Suppressor macrophage (primary cell): ENCODE measurements around the gene GAL3ST3.
"Not testable (repeated sequence)": the region's sequence is repeated elsewhere in the genome, so short reads cannot be mapped to it uniquely, and the experiment has no call there.

Experiments used
- DNase-seq, 4 experiments: peaks; one replicate each; pipeline ENCODE4 v3.0.0-alpha.2; 2020 to 2022

GAL3ST3 gene

DNA sequence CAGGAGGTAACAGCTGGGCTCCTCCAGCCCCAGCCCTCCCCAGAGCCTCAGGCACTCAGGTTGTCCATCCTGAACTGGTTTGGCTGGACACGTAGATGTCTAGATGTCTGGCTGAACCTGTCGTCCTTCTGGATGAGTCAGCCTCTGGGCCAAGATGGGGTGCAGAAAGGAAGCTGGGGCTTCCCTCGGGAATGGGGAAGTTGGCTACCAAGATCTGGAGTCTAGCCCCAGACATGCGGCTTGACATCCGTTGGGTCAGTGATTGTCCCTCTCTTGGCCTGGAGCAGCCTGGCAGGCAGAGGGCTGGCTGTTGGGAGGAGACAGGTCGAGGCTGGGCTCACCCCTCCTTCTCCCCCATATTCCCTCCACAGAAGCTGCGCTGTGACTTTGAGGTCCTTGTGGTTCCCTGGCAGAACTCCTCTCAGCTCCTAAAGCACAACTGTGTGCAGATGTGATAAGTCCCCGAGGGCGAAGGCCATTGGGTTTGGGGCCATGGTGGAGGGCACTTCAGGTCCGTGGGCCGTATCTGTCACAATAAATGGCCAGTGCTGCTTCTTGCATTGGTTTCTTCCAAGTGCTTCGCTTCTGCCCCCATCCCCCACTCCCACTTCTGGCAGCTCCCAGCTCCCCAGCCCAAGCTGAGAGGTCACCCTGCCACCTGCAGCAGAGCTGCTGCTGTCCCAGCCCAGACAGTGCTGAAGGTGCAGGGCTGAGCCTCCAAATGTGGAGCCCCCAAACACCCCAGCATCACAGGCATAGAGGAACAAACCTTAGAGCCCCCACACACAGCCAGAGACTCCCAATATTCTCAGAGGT lies 35.8 kb downstream of the GAL3ST3 start:
- peak; percentile 72 to 88 (median 85) for DNase-seq

DNA sequence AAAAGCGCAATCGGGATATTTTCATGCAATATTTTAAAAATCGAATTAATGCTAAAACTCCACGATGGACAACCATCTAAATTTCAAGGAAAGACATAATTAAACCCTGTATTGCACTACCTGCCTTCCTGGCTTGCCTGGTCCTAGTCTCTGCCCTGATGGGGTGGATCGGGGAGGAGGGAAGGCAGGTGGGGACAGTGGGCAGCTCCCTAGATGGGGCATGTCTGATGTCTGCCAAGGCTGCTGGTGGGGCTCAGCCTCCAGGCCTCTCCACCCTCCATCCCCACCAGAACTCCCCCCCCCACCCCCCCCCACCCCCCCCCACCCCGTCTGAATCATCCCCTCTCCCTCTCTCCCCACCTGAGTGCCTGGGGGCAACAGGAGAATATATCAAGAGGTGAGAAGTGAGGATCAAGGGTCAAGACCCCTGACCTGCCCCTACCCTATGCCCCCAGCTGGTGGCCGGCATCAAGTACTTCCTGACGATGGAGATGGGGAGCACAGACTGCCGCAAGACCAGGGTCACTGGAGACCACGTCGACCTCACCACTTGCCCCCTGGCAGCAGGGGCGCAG lies 36.5 kb downstream of the GAL3ST3 start:
- no peak for DNase-seq

DNA sequence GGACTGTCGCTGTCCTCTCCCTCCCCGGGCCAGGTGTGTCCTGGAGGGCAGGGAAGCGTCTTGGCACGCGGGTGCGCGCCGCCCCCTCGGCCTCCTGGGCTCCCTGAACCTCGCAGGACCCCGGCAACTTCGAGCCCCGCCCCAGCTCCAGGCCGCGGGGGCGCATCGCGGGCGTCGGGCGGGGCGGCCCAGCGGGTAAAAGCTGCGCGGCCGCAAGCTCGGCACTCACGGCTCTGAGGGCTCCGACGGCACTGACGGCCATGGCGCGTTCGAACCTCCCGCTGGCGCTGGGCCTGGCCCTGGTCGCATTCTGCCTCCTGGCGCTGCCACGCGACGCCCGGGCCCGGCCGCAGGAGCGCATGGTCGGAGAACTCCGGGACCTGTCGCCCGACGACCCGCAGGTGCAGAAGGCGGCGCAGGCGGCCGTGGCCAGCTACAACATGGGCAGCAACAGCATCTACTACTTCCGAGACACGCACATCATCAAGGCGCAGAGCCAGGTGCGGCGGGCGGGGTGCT lies 37.1 kb downstream of the GAL3ST3 start, which contains the start of gene CST6:
TSS of gene CST6 (plus strand) at position 224 of the 519 bp plus-strand sequence. CDS start at position 261, 37 bp downstream.
- peak in 1 of 4 experiments; percentile 18 for DNase-seq

DNA sequence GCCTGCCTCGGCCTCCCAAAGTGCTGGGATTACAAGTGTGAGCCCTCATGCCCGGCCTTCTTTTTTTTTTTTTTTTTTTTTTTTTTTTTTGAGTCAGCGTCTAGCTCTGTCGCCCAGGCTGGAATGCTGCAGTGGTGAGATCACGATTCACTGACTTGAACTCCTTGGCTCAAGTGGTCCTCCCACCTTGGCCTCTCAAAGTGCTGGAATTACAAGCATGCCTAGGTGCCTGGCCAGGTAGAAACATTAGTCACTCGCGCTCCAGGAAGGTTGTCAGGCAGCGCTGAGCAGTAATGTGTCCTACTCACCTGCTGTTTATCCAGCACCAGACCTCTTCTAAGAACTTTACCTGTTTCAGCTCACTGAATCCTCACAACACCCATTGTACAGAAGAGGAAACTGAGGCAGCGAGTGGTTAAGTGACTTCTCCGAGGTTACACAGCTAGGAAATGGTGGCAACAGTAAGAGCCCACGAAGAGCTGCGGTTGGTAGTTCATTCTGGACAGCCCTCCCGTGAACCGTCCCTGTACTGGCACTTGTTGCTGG lies 37.6 kb downstream of the GAL3ST3 start:
- DNase-seq, result no peak

DNA sequence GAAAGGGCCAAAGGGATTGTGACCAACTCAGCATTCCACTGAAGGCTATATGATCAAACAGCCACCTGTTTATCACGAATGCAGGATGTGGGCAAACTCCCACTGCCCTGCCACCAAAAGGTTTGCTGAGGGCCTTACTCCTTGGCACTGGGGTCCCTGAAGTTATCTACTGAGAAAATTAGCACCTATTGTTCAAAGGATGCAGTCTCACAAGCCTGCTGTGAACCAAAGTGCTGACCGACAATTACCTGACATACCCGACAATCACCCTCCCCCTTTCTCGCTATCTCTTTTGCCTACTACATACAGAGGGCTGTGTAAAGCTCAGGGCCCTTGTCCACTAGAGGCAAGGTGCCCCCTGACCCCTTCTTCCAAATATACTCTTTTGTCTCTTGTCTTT lies 38.9 kb downstream of the GAL3ST3 start:
- not testable (repeated sequence) for DNase-seq

DNA sequence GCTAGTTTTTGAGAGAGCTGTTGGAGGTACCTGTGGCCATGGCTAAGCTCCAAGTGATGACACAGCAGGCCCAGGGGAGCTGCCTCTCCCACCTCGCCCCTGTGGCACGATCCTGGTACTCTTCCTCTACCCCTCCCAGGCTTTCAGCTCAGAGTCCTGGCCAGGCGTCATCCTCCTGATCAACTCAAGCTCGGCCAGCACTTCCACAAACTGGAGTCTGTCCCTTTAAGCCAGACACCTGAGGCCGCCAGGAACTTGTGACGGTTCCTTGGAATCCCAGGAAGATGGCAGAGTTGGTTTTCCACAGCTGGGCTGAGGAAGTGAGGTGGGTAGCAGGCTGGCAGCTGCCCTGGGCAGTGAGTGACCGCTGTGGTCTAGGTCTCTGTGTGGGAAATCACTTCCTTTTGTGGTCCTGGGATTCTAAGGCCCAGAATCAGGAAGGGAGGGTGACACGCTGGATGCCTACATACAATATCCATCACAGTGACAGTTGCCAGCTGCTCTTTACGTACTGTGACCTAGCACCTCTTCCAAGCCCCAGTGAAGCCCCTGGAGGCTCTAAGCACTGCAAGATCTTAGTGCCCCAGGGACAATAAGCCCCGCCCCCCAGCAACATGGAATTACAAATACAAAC lies 40.4 kb downstream of the GAL3ST3 start:
- peak; percentile 44 to 61 (median 52) for DNase-seq

DNA sequence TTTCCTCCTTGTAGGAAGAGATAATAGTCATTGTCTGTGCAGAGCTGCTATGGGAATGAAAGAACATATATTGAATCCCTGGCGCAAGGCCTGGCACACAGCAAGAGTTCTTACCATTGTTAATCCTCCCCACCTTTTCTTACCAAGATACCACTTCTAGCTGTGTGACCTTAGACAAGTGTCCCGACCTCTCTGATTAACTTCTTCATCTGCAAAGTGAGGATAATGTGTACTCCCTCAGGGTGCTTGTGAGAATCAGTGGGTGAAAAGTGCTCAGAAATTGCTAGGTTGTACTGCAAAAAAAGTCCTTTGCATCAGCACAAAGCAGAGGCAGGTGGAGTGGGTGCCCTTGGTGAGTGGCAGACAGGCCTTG lies 40.9 kb downstream of the GAL3ST3 start:
- DNase-seq, result no peak

DNA sequence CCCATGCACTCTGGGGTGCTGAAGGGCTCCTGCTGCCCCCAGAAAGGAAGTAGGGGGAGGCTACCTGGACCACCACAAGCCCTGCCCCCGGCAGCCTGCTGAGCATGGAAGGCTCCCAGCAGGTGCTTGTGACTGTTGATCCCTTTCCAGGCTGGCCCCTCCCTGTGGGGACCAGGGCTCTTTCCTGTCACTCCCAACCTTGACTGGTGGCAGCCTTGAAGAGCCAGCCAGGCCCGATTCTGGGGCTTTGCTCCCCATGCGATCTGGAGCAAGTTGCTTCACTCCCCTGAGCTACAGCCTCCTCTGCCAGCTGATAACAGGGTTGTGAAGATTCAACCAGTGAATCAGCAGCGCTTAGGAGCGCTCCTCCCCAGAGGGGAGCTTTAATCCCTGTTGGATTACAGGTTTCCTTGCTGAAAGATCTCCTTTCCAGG lies 41.7 kb downstream of the GAL3ST3 start:
- DNase-seq, result no peak

DNA sequence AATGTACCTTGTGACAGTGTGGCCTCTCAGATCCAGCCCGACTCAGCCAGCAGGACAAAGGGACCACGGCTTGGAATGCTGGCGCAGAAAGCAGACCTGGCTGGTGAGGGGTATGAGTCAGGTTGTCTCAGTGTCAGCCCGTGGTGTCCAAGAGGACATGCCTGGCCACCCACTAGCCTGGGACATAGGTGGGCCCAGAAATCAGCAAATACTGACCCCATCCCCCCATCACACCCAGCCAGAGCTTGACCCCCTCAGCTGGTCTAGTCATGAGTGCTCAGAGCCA lies 42.1 kb downstream of the GAL3ST3 start:
- no peak for DNase-seq

DNA sequence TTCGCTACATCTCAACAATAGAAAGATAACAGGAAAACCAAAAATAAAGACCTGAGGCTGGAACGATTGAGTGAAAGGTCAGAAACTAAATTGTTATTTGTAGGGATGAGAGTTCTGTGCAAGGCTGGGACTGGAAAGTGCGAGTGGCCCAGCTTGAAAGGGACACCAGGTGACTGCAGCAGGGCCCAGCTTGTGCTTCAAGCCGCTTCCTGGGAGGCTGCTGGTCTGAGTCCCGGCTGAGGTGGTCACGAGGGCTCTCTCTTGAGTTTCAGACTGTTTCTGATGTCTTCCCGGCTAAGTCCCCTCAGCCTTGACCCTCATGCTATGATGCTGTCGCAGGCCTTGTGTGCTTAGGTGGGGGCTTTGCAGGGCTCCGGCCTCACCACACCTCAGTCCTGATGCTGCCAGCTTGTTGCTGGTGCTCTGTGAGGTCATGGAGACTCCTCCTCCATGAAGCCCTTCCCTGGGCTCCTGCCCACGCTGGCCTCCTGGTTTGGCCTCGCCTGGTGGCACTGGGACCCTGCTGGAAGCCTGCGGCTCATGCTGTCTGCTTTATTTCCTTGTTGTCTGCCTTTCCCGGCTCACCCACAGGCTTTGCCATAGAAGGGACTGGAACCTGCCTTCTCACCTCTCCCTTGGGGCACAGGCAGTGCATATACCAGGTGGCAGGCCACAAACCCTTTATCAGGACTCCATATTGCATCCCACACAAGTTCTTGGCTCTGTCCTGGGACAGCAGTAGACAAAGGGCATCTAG lies 42.6 kb downstream of the GAL3ST3 start:
- no peak for DNase-seq

DNA sequence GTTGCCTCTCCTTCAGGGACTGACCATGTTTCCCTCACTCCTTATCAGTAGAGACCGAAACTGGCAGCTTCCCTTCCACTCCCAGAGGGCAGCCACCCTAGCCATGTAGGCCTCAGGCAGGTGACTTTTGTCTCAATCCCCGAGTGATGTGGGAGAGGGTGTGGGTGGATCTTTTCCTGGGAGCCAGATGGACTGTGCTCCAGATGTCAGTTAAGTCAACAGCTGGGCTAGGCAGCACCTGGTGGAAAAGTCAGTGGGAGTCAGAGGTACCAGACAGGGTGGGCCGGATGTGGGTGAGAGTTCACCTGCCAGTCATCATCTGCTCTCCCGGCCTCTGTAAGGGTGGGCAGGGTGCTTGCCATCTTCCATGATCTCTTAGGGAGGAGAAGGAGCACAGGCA lies 44.8 kb downstream of the GAL3ST3 start:
- DNase-seq, result no peak

DNA sequence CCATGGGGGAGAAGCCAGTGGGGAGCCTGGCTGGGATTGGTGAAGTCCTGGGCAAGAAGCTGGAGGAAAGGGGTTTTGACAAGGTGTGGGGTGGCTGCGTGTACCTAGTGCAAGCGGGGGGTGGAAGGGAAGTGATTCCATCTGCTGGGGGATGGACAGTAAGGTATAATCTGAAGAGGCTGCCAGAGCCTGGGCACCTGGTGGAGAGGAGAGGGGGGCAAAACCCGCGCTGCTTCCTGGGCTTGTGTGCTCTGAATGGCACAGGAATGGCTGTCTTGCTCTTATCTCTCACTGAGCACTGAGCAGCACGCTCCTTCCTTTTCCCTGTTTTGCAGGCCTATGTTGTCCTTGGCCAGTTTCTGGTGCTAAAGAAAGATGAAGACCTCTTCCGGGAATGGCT lies 45.7 kb downstream of the GAL3ST3 start:
- no peak for DNase-seq

DNA sequence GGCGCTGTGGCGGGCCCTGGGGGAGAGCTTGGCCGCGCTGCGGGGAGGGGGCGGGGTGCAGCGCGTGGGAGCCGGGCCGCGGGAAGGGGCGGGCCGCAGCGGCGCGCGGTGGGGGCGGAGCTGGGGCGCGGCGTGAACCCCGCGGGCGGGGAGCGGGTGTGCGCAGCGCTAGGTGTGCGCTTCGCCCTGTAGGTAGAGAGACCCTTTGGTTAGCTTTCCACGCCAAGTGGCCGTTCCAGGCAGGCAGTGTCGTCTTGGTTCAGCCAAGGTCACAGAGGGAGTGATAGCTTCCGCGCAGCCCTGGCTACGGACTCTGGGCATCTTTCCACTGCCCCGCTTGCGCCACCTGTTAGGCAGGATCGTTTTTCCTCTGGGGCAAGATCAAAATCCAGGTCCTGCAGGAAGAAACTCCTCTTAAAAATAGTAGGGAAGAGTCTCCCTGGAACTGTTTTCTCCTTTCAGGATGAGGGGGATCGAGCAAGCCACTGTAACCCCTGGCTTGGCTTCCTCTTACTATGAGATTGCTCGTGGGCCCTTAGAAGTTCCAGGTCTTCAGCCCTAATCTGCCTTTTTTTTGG lies 46.2 kb downstream of the GAL3ST3 start:
- peak in 2 of 4 experiments; percentile 81 to 85 for DNase-seq

DNA sequence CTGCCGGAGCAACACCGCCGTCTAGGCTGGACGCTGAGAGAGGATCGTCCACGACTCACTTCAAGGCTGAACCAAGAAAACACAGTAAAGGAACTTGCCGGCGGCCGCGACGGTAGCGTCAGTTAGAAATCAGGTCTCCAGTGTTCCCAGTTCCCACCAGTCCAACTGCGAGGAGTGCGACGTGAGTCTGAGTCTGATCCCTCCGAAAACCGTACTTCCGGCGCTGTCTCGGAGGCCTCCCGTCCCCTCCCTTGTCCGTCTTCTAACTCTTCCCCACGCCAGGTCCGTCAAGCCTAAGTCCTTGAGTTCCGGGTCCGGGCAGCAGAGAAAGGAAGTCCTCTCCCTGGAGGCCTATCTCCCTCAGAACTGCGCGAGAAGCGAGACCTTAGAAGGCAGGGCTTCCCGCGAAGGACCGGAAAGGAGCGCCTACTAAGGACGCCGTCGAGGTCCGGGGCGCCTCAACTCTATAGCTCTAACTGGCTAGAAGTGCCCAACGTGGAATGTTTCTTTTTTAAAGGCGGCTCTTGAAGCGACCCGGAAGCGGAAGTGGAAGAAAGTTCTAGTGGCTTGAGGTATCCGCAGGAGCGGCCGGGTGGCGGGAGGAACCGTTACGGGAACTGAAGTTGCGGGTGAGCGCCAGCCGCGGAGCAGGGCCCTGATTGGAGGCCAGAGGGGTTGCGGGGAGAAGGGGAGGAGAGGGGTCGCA lies 46.9 kb downstream of the GAL3ST3 start, which contains the start of the genes BANF1 and EIF1AD:
TSS of gene BANF1 (plus strand) at position 562 of the 706 bp plus-strand sequence. CDS start 748 bp downstream, outside the sequence.
TSS of gene EIF1AD (minus strand) at position 216 of the 706 bp plus-strand sequence. CDS start 1,768 bp downstream, outside the sequence.
- peak; percentile 96 to 98 (median 96) for DNase-seq

DNA sequence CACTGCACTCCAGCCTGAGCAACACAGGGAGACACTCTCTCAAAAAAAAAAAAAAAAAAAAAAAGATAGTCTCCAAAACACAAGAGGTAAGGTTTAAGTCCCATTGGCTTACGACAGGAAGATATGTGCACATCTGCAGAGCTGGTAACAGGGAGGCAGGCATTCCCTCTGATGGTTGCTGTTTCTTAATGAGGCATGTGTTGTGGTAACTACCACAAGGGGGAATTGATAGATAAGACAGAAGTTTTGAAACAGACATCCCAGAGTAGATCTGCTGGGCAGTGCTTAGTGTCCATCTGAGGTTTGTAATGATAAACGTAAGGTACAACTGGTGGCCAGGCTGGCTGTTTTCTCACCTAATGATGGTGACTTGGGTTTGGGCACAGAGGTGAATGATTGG lies 51.7 kb downstream of the GAL3ST3 start:
- DNase-seq, result no peak

DNA sequence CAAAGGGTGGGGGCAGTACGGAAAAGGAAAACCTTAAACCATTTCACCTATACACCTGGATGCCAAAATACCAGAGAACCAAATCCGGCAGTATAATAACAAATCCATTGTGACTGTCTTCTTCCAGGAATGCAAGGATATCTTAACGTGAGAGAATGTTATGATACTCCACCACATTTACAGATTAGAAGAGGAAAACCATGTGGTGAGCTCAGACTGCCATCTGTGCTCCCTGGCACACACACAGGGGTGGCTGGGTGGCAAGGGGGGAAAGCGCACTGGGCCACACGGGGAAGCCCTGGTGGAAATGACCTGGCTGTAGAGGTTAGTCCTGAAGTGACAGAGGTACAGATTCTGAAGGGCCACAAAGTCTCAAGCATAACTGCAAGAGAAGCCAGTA lies 56.9 kb downstream of the GAL3ST3 start:
- DNase-seq, result no peak
